NCI-H69 (cell line): Measurements from ENCODE around the gene ITGB3.
"Not testable (repeated sequence)": the region's sequence is repeated elsewhere in the genome, so short reads cannot be mapped to it uniquely, and the experiment has no call there.

ENCODE experiments used
- DNase-seq: peaks from one replicate; lab custom pipeline; 2025; lab: John Stamatoyannopoulos, UW

The ITGB3 gene

GRCh38 chr17:47253541-47254402, at the start of gene ITGB3:
TSS of gene ITGB3 (plus strand) at chr17:47253827. CDS start at chr17:47253862, 35 bp downstream.
- peak; percentile 91 for DNase-seq

DNA sequence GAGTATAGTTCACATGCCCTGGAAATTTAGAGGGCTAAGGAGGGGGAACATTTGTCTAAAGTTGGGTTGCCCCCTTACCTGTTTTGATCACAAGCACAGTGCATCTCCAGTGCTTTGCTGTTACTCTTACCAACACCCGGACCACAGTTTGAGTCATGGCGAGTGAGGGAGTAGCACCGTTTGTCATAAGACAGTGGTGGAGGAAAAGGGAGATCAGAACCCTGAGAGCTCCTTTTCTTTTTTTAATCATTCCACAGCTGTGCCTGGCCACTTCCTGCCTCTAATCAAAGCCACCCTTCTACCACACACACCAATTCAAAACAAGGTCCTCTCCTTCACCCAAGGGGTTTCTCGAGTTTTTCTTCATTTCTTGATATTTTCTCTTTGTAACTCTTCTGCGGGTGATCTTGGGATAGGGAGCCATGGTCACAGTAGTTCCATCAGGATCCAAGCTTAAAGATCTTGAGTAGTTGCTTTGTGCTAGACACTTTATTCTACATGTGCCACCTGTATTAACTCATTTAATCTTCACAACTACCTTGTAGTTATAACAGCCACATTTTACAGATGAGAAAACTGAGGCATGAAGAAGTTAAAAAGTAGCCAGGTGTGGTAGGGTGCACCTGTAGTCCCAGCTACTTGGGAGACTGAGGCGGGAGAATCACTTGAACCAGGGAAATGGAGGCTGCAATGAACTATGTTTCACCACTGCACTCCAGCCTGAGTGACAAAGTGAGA, 49.5 kb upstream of the ITGB3 start:
- no peak for DNase-seq

DNA sequence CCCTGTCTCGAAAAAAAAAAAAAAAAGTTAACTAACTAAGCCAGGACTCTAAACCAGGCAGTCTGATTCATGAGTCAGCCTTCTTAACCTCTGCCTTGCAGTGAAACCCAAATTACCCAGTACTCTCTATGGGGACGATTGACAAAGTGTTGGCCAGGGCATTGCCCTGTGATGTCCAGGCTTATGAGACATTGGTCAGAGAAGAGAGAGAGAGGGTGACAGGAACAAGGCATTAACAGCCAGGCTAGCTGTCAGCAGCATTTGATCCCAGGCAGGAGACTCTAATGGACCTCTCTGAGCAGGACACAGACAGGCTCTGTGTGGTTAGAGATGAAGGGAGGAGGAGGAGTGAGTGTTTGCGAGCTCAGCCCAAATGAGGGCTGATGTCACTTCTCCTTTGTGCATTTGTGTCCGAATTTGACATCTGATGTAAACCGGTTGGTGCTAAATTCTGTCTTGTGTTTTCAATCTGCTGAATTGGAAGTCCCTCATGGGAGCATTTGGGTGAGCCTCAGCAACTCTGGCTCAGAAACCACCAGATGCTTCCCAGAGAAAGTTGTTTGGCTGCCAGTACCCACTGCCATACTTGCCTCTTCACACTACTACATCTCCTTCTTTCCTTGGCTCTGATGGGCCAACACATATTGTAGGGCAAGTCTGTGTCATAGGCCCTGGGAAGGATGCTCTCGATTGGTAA, 48.8 kb upstream of the ITGB3 start:
- DNase-seq = no peak

- no peak for DNase-seq
These were observed 48.1 kb upstream of the ITGB3 start for GRCh38 chr17:47205419-47205963.

GRCh38 chr17:47207143-47208067, 46.2 kb upstream of the ITGB3 start:
- no peak for DNase-seq

DNA sequence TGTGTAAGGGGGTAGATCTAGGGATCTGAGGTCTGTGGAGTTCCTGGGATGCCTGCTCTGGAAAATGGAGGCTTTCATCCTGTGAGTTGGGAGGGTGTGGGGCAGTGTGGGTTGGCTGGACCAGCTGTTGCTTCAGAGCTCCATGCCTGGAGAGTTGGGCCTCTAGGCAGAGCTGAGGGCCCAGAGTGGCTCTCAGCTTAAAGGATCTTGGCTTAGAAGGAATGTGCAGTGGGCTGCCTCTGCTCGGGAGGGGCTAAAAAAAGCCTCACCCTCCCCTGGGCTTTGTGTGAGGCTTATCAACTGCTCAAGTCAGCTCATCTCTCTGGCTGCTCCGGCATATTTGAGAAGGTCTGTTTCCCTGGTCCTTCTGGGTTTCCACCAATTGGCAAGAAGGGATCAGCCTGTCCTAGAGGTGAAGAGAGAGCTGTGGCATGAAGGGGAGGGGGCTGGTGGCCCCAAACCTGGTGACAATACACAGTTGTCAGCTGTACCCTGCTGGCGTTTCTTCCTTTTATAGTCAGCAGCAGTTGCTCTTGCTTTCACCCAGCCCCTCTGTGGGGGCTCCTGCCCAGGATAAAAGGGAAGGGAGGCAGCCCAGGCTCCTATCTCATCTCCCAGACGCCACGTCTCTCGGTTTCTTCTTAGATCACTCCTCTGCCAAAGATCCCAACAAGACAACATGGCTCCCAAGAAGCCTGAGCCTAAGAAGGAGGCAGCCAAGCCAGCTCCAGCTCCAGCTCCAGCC, 44.7 kb upstream of the ITGB3 start, which contains the start of gene MYL4:
Gene MYL4, plus strand, starts transcription at position 605 of the 745 bp plus-strand sequence. Its CDS starts 75 bp downstream, at position 680.
- no peak for DNase-seq

DNA sequence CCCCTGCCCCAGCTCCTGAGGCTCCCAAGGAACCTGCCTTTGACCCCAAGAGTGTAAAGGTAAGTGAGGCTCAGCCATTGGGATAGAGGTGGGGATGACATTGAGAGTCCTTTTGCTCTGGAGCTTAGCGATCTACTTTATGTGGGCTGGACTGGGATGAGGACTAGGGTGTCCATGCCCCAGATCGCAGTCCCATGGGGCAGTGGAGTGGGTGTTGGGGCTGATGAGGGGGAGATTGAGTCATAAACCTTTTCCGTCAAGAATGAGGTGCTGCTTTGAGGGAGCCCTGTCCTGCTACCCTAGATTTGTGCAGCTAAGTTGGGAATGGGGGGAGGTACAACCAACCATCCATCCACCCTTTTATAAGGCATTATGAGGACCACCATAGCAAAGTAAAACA, 44.1 kb upstream of the ITGB3 start:
- DNase-seq = no peak

GRCh38 chr17:47210105-47210504, 43.5 kb upstream of the ITGB3 start:
- no peak for DNase-seq

GRCh38 chr17:47210779-47211178, 42.8 kb upstream of the ITGB3 start:
- no peak for DNase-seq

GRCh38 chr17:47212458-47212857, 41.2 kb upstream of the ITGB3 start:
- no peak for DNase-seq

GRCh38 chr17:47213540-47213939, 40.1 kb upstream of the ITGB3 start:
- no peak for DNase-seq

- no peak for DNase-seq
These were observed 38.7 kb upstream of the ITGB3 start for GRCh38 chr17:47214931-47215330.

DNA sequence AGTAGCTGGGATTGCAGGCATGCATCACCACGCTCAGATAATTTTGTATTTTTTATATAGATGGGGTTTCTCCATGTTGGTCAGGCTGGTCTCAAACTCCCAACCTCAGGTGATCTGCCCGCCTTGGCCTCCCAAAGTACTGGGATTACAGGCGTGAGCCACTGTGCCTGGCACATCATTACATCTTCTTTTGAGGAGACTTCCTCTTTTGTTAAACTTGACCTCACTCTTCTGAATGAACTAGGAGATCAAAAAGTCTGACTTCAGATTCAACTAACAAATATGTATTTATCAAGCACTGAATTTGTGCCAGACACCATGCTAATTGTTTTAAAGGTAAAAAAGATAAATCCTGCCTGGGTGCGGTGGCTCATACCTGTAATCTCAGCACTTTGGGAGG, 36.8 kb upstream of the ITGB3 start:
- not testable (repeated sequence) for DNase-seq

DNA sequence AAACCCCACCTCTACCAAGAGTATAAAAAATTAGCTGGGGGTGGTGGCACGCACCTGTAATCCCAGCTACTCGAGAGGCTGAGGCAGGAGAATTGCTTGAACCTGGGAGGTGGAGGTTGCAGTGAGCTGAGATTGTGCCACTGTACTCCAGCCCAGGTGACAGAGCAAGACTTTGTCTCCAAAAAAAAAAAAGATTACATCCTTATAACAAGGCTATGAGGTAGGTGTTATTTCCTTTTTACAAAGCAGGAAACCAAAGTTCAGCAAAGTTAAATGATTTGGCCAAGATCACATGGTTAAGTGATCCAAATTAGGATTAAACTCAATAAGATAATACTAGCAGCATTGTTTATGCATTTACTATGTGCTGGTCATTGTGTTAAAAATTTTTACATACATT, 36.3 kb upstream of the ITGB3 start:
- DNase-seq = not testable (repeated sequence)

GRCh38 chr17:47218896-47219430, 34.7 kb upstream of the ITGB3 start:
- DNase-seq = no peak

DNA sequence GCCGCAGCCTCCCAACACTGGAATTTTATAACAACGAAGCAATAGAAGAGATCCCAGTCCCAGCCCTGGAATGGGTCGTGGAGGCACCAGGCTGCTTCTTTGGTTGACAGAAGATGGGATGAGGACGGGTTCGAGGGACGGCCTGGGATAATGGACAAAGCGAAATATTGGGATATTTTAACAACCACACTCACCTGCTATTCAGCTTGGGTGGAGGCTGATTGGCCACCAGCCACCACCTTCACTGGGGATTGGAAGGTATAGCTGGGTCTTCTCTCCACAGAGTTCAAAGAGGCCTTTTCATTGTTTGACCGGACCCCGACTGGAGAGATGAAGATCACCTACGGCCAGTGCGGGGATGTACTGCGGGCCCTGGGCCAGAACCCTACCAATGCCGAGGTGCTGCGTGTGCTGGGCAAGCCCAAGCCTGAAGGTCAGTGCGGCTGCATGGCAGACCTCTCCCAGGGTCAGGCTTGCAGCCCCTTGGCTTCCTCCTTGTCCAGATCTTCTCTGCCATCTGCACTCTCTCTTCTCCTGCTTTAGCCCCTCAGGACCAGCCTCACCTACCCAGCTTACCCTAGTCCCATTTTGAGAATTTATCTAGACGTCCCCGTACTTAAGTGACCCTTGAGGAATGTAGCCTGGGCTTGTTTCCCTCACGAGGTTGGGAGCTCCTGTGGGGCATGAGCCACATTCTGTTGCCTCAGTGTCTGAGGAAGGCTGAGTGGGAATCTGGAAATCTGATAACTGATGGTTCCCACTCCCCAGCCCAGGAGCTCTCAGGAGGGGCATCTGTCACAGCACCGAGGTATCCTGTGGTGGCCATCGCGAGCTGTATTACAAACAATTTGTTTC, 33.8 kb upstream of the ITGB3 start:
- DNase-seq = no peak

GRCh38 chr17:47220531-47220999, 33.1 kb upstream of the ITGB3 start:
- no peak for DNase-seq

GRCh38 chr17:47221154-47221553, 32.5 kb upstream of the ITGB3 start:
- no peak for DNase-seq

DNA sequence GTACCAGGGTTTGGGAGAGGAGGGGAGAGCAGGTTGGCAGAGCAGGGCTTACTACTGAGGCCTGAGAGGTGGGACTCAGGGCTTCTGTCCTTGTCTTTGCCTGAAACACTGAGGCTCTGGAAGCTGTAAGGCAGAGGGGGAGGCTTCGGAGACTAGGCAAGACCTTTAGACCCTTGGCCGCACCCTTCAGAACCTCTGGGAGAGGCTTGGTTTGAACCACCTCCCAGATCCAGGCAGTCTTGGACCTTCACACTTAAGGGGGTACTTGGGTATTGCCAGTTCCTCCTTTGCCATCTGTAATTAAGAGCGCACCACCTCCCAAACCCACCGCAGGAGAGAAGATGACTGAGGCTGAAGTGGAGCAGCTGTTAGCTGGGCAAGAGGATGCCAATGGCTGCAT, 31.6 kb upstream of the ITGB3 start:
- no peak for DNase-seq
